ENCODE measurements around the gene ANKRD13D. TPM values are rescaled to one million over a fixed set of nuclear protein-coding genes. Genes with fewer than 3 reads are reported as not detected.

Gene ANKRD13D
- total and polyA plus RNA-seq, 2 of the 8 experiments (the other 6 are each of a cell fraction or from before 2014, with no cell fraction given): 24.9 to 26.5 TPM

GRCh38 chr11:67321313-67321871, 32.3 kb downstream of the ANKRD13D start:
- peaks cover 0 to 2% of the 10 kb centered on the region in 2 experiments for H4K20me1 ChIP-seq (replicated peaks in 1 of 2; ENCODE audit: control insufficient read depth in 1 of 2, insufficient read depth in 2 of 2, low read length in 2 of 2)
- H3K27me3 ChIP-seq (replicated peaks in 1 of 4; ENCODE audit: control insufficient read depth in 3 of 4, extremely low read depth in 1 of 4, insufficient read depth in 3 of 4, low read length in 3 of 4): peaks cover 5 to 16% (median 11%) of the 10 kb centered on the region in 4 experiments; a peak in 6 of 7 replicates
- H3K23me2 ChIP-seq (ENCODE audit: low read depth, low read length): peaks cover 3% of the 10 kb centered on the region; the same call in 1 of the 2 replicates
- H4K5ac ChIP-seq (ENCODE audit: insufficient read length, low read depth, low read length): no peak overlapping the region
- H3K56ac ChIP-seq (replicated peaks; ENCODE audit: insufficient read length, low read depth, low read length): no peak overlapping the region
- no peak overlapping the region for H3K9ac ChIP-seq (replicated peaks in 1 of 4; ENCODE audit: extremely low read depth in 1 of 4, low read depth in 3 of 4, low read length in 3 of 4)
- H3K79me2 ChIP-seq (ENCODE audit: control insufficient read depth in 1 of 2, insufficient read depth in 2 of 2, low read length in 2 of 2): no peaks in the 10 kb centered on the region
- 74% methylated on average over 6 of the region's 6 CpGs; no CpG with 5 or more reads in 1 of the 2 experiments for WGBS, 2 experiments (ENCODE audit: extremely low coverage in 1 of 2, insufficient coverage in 1 of 2, insufficient read length in 1 of 2, insufficient replicate concordance in 2 of 2, low coverage in 1 of 2, low lambda C conversion rate in 2 of 2, missing lambda C conversion rate in 1 of 2)
- no peak overlapping the region for H3K14ac ChIP-seq (ENCODE audit: insufficient read length)
- peaks cover 0 to 3% (median 0%) of the 10 kb centered on the region in 4 experiments; a peak in 2 of 7 replicates for H3K4me1 ChIP-seq (replicated peaks in 1 of 4; ENCODE audit: control insufficient read depth in 3 of 4, insufficient read depth in 4 of 4, low read length in 3 of 4)
- H4K8ac ChIP-seq (ENCODE audit: extremely low read depth, insufficient read depth, low read length): no peak overlapping the region
- no peak overlapping the region for H3K23ac ChIP-seq (ENCODE audit: insufficient read length)
- H3K4ac ChIP-seq (replicated peaks; ENCODE audit: insufficient read length, low read depth, low read length): no peak overlapping the region
- H3K79me1 ChIP-seq (ENCODE audit: low read depth, low read length): no peaks in the 10 kb centered on the region
- H3K18ac ChIP-seq (ENCODE audit: extremely low read depth, low read length): no peak overlapping the region
- no peaks in the 10 kb centered on the region for H3K36me3 ChIP-seq (ENCODE audit: control insufficient read depth in 2 of 4, insufficient read depth in 4 of 4, low read length in 3 of 4)
- H3K27ac ChIP-seq (ENCODE audit: low read depth, low read length): no peak overlapping the region
- FAIRE-seq: no peak
- H4K91ac ChIP-seq (replicated peaks; ENCODE audit: insufficient read length, low read length): no peak overlapping the region
- H3K4me3 ChIP-seq (ENCODE audit: extremely low read depth in 1 of 4, insufficient read depth in 2 of 4, low read depth in 3 of 4, low read length in 4 of 4): no peak overlapping the region
- DNase-seq (ENCODE audit: low read depth in 1 of 2, low spot score in 2 of 2): no peak
- H2AK5ac ChIP-seq (ENCODE audit: low read depth, low read length): no peak overlapping the region
- POLR2A ChIA-PET (ENCODE audit: partially characterized antibody): interaction anchor here (0.7 to 1.6 kb wide), 4 partner anchors 13 to 70 kb away, joined by 3 to 4 read pairs (median 4); partner anchors contain the start of gene POLD4
- no peak overlapping the region for H2BK12ac ChIP-seq (ENCODE audit: low read depth, low read length)
- no peak overlapping the region for H2BK120ac ChIP-seq (replicated peaks; ENCODE audit: low read depth, low read length)
- no peak overlapping the region for H2BK20ac ChIP-seq (ENCODE audit: low read length)
- no peak overlapping the region for H2BK15ac ChIP-seq (ENCODE audit: low read length)
- CTCF ChIA-PET (ENCODE audit: partially characterized antibody): interaction anchor here (0.7 to 11.4 kb wide), 8 partner anchors 18 to 215 kb away, joined by 3 to 186 read pairs (median 21); partner anchors contain the start of genes GRK2 and POLD4
- no peak overlapping the region for H2AFZ ChIP-seq (ENCODE audit: low read length)
- H3K4me2 ChIP-seq (ENCODE audit: insufficient read depth in 1 of 2, low read depth in 2 of 2, low read length in 2 of 2): no peak overlapping the region
- H3K9me3 ChIP-seq (ENCODE audit: insufficient read depth in 2 of 2, low read depth in 1 of 2, low read length in 1 of 2): no peaks in the 10 kb centered on the region
- H2BK5ac ChIP-seq (ENCODE audit: low read depth, low read length): no peak overlapping the region
- TF ChIP-seq ASH2L (IDR thresholded peaks at IDR 0.05; ENCODE audit: low read length) (no peak), USF2 (IDR thresholded peaks at IDR 0.05; ENCODE audit: low read length) (no peak), CTCF (IDR thresholded peaks at IDR 0.05; ENCODE audit: control extremely low read depth in 1 of 3, insufficient read depth in 1 of 3, low read depth in 1 of 3, low read length in 3 of 3) (no peak), ATF2 (IDR thresholded peaks at IDR 0.05; ENCODE audit: low read length) (no peak), TCF12 (IDR thresholded peaks at IDR 0.05; ENCODE audit: low read depth, low read length) (no peak), HDAC6 (IDR thresholded peaks at IDR 0.05; ENCODE audit: low read depth, low read length) (no peak)
